22Rv1 (cell line): Measurements from ENCODE around the gene GEMIN7.
"Not testable (repeated sequence)": the region's sequence is repeated elsewhere in the genome, so short reads cannot be mapped to it uniquely, and the experiment has no call there.

Experiments used
- CTCF ChIP-seq: fragments of 450-650 bp; IDR thresholded peaks from 2 replicates; pipeline ENCODE4 v1.5.1; 2017; ENCODE audit warnings: mild to moderate bottlenecking
- ZFX ChIP-seq: fragments of 450-650 bp; IDR thresholded peaks from 2 replicates; pipeline ENCODE4 v1.6.1; 2017; ENCODE audit warnings: antibody characterized with exemption, borderline replicate concordance

DNA sequence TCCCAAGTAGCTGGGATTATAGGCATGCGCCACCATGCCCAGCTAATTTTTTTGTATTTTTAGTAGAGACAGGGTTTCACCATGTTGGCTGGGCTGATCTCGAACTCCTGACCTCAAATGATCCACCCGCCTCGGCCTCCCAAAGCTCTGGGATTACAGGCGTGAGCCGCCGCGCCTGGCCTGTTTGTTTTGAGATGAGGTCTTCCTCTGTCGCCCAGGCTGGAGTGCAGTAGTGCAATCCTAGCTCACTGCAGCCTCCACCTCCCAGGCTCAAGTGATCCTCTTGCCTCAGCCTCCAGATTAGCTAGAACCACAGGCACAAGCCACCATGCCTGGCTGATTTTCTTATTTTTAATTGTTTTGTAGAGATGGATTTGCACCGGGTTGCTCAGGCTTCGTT is 27.3 kb downstream of the GEMIN7 start:
- TF ChIP-seq ZFX, CTCF: not testable (repeated sequence)
